K562 (cell line): ENCODE results near the gene CASKIN2. TPM values are rescaled to one million over a fixed set of nuclear protein-coding genes. Genes with fewer than 3 reads are reported as not detected.

Experiments used
- ATAC-seq: fragments of 200-7000 bp; cut with Tn5 transposase; 3 replicates; pipeline ENCODE4 v1.9.1; 2020; ENCODE audit warnings: moderate library complexity
- BruUV-seq: library from RNA; stranded (reverse); fragments of 400-500 nt; replicated peaks from 2 replicates; lab custom pipeline; 2021; lab: Mats Ljungman, UMichigan
- CTCF ChIA-PET: fragments of 300-600 bp; formaldehyde crosslinking; extraction: SDS; loops from one replicate; lab custom pipeline; 2021; ENCODE audit warnings: low intra/inter-chr PET ratio; lab: Yijun Ruan, JAX
- POLR2A ChIA-PET: fragments of 300-600, 350-650 bp; sonication (Branson Sonifier 250); formaldehyde crosslinking; extraction: SDS; loops from one replicate; lab custom pipeline; 2021; ENCODE audit warnings: antibody characterized with exemption, inconsistent platforms; lab: Yijun Ruan, JAX
- DNase-seq, 4 experiments: peaks; one replicate each; pipeline versions ENCODE4 v3.0.0 to v3.0.0-alpha.2; 2011 to 2018; ENCODE audit warnings: low spot score in 3 of 4, mixed read lengths in 3 of 4; ENCODE audit errors: extremely low read depth in 1 of 4
- FAIRE-seq: peaks from 2 replicates; lab custom pipeline; 2011; peaks lifted over from hg19 to GRCh38; lab: Jason Lieb, UNC
- H2AFZ ChIP-seq: 2 replicates; pipeline ENCODE4 v1.6.0; 2011; ENCODE audit warnings: low read depth, low read length, control low read depth, inconsistent platforms
- H3K27ac ChIP-seq: fragments of 200-600 bp; 3 replicates; pipeline ENCODE4 v1.8.0; 2011; ENCODE audit warnings: low read depth, mild to moderate bottlenecking, control low read depth, inconsistent platforms, low read length, moderate library complexity, mixed read lengths; ENCODE audit errors: extremely low read depth
- H3K27me3 ChIP-seq, 2 experiments: fragments of 300-600 bp in 1 of 2; 2 replicates in 1 of 2; 3 replicates in 1 of 2; pipeline versions ENCODE4 v1.6.0 to v1.8.0; 2011; ENCODE audit warnings: inconsistent platforms in 2 of 2, low read length in 2 of 2, mild to moderate bottlenecking in 1 of 2, mixed read lengths in 1 of 2, moderate library complexity in 1 of 2; ENCODE audit not compliant: control insufficient read depth in 2 of 2, insufficient read depth in 2 of 2
- H3K36me3 ChIP-seq: fragments of 300-600 bp; 3 replicates; pipeline ENCODE4 v1.8.0; 2011; ENCODE audit warnings: mild to moderate bottlenecking, low read length, inconsistent platforms; ENCODE audit not compliant: control insufficient read depth, insufficient read depth
- H3K4me1 ChIP-seq, 2 experiments: fragments of 200-600 bp in 1 of 2; replicated peaks in 1 of 2; 2 replicates in 1 of 2; 3 replicates in 1 of 2; pipeline versions ENCODE4 v1.5.1 to v1.8.0; 2011; ENCODE audit warnings: inconsistent platforms in 2 of 2, low read length in 2 of 2, mild to moderate bottlenecking in 1 of 2, mixed read lengths in 1 of 2, moderate library complexity in 1 of 2; ENCODE audit not compliant: control insufficient read depth in 2 of 2, insufficient read depth in 2 of 2
- H3K4me2 ChIP-seq: 2 replicates; pipeline ENCODE4 v1.6.1; 2011; ENCODE audit warnings: low read length, control low read depth, inconsistent platforms, mixed read lengths; ENCODE audit not compliant: insufficient read depth
- H3K4me3 ChIP-seq: fragments of 200-600 bp; sonication (generic), shearing (Covaris generic); 2 replicates; pipeline ENCODE4 v1.5.1; 2016; ENCODE audit warnings: control low read depth, inconsistent platforms
- H3K79me2 ChIP-seq: fragments of 200-600 bp; 3 replicates; pipeline ENCODE4 v1.8.0; 2011; ENCODE audit warnings: low read length, inconsistent platforms; ENCODE audit not compliant: control insufficient read depth, insufficient read depth
- H3K9ac ChIP-seq, 2 experiments: 2 replicates each; pipeline versions ENCODE4 v1.6.0 to v1.6.1; 2011; ENCODE audit warnings: low read depth in 2 of 2, low read length in 2 of 2, control low read depth in 1 of 2, inconsistent platforms in 1 of 2, mild to moderate bottlenecking in 1 of 2, mixed read lengths in 1 of 2; ENCODE audit not compliant: insufficient read depth in 1 of 2
- H3K9me1 ChIP-seq: one replicate; pipeline ENCODE4 v1.6.0; 2011; ENCODE audit warnings: inconsistent platforms, mild to moderate bottlenecking, low read length, moderate library complexity; ENCODE audit not compliant: control insufficient read depth, insufficient read depth
- H3K9me3 ChIP-seq: replicated peaks from 2 replicates; pipeline ENCODE4 v1.5.1; 2011; ENCODE audit warnings: low read depth, low read length, inconsistent platforms; ENCODE audit not compliant: control insufficient read depth, insufficient read depth
- H4K20me1 ChIP-seq: replicated peaks from 2 replicates; pipeline ENCODE4 v1.6.1; 2011; ENCODE audit warnings: low read length, inconsistent platforms, mixed read lengths; ENCODE audit not compliant: control insufficient read depth, insufficient read depth
- BRF1 ChIP-seq: IDR thresholded peaks from 3 replicates; pipeline ENCODE4 v1.6.1; 2011; ENCODE audit warnings: borderline replicate concordance, mild to moderate bottlenecking; ENCODE audit not compliant: insufficient read length; ENCODE audit errors: extremely low read depth
- CREB3 ChIP-seq: fragments of 450-650 bp; conservative IDR thresholded peaks from 2 replicates; pipeline ENCODE4 v1.6.1; 2016; ENCODE audit warnings: missing genetic modification characterization, low read depth, mild to moderate bottlenecking, missing compliant biosample characterization, moderate library complexity
- CTBP1 ChIP-seq: fragments of 450-650 bp; IDR thresholded peaks from 2 replicates; pipeline ENCODE4 v1.6.1; 2016; ENCODE audit warnings: borderline replicate concordance
- ETV1 ChIP-seq: fragments of 450-650 bp; conservative IDR thresholded peaks from 2 replicates; pipeline ENCODE4 v1.6.1; 2016; ENCODE audit warnings: missing genetic modification characterization, control low read depth, low read depth, missing compliant biosample characterization
- ETV5 ChIP-seq: sonication (generic); formaldehyde crosslinking; IDR thresholded peaks from 2 replicates; pipeline ENCODE4 v1.4.0; 2020; ENCODE audit warnings: low read depth, mild to moderate bottlenecking, missing genetic modification reagents
- MAFK ChIP-seq: IDR thresholded peaks from 2 replicates; pipeline ENCODE4 v1.6.1; 2011; ENCODE audit warnings: low read length, improper control_type of control experiment
- MCM3 ChIP-seq: fragments of 450-650 bp; IDR thresholded peaks from 2 replicates; pipeline ENCODE4 v1.6.1; 2016
- MTF1 ChIP-seq: fragments of 250-450 bp; sonication (Bioruptor Pico); IDR thresholded peaks from 2 replicates; pipeline ENCODE4 v1.9.0; 2021; ENCODE audit warnings: moderate library complexity, mild to moderate bottlenecking, inconsistent platforms, borderline replicate concordance
- PHTF2 ChIP-seq: fragments of 250-450 bp; sonication (Bioruptor Pico); IDR thresholded peaks from 2 replicates; pipeline ENCODE4 v1.5.0; 2021; ENCODE audit warnings: mild to moderate bottlenecking
- PTBP1 ChIP-seq: fragments of 200-400 bp; formaldehyde crosslinking; IDR thresholded peaks from 2 replicates; pipeline ENCODE4 v1.6.1; 2017; ENCODE audit warnings: low read depth, low read length
- RFX7 ChIP-seq: fragments of 250-450 bp; sonication (Bioruptor Pico); IDR thresholded peaks from 2 replicates; pipeline ENCODE4 v1.5.1; 2021; ENCODE audit warnings: mild to moderate bottlenecking
- RNF2 ChIP-seq: sonication (generic); IDR thresholded peaks from 2 replicates; pipeline ENCODE4 v1.6.1; 2016
- SMARCB1 ChIP-seq: IDR thresholded peaks from 2 replicates; pipeline ENCODE4 v1.6.1; 2011; ENCODE audit warnings: improper control_type of control experiment, low read depth; ENCODE audit not compliant: insufficient read length
- TBL1XR1 ChIP-seq, 2 experiments: IDR thresholded peaks; 2 replicates each; pipeline ENCODE4 v1.6.1; 2012; ENCODE audit warnings: improper control_type of control experiment in 2 of 2, low read length in 2 of 2, mild to moderate bottlenecking in 1 of 2
- THAP7 ChIP-seq: fragments of 250-450 bp; sonication (Bioruptor Pico); IDR thresholded peaks from 2 replicates; pipeline ENCODE4 v1.5.0; 2021
- WHSC1 ChIP-seq: IDR thresholded peaks from one replicate; pipeline ENCODE4 v1.6.1; 2012; ENCODE audit warnings: low read length, control low read depth, inconsistent platforms
- ZNF384 ChIP-seq: IDR thresholded peaks from 2 replicates; pipeline ENCODE4 v1.6.1; 2012; ENCODE audit warnings: low read depth, low read length, improper control_type of control experiment
- WGBS: fragments of 100-300 bp; shearing (Covaris generic); methylation state at CpG from one replicate; pipeline ENCODE4 v1.1.6; 2016; ENCODE audit warnings: low coverage, mixed read lengths; ENCODE audit not compliant: insufficient coverage; ENCODE audit errors: missing lambda C conversion rate; 5-methylcytosine and 5-hydroxymethylcytosine counted together
- in situ Hi-C: fragments of 300-500 bp; cut with MboI; formaldehyde crosslinking; loops from 4 replicates; pipeline ENCODE4 v1.15.0; 2018; ENCODE audit warnings: inconsistent platforms, mixed read lengths
- intact Hi-C: fragments of 100-400 bp; cut with micrococcal nuclease; formaldehyde crosslinking; loops from 2 replicates; pipeline ENCODE4 v1.14.2; 2022
- polyA plus RNA-seq, 8 experiments: library from polyadenylated mRNA; depleted of rRNA in 4 of 8; stranded (reverse) in 5 of 8; unstranded in 3 of 8; fragments of >200 nt; fragmentation: Nextera tagmentation in 2 of 8; fragmentation: Illumina TruSeq in 1 of 8; extraction: Ambion mirVana in 2 of 8; extraction: Trizol in 1 of 8; gene quantifications; 2 replicates each; pipeline versions ENCODE4 v1.2.1 to v1.2.3, GENCODE V29; 2011 to 2014; ENCODE audit warnings: inconsistent platforms in 1 of 8, missing spikeins in 1 of 8
- total RNA-seq, 7 experiments: library from RNA; depleted of rRNA in 6 of 7; stranded (reverse); fragments of >200 nt in 6 of 7; fragmentation: Illumina TruSeq in 2 of 7; extraction: Trizol in 2 of 7; gene quantifications; 2 replicates each; pipeline versions ENCODE4 v1.2.1 to v1.2.3, GENCODE V29; 2011 to 2021; ENCODE audit warnings: low replicate concordance in 1 of 7

The CASKIN2 gene
- total and polyA plus RNA-seq, 9 of the 15 experiments (the other 6 are each of a cell fraction or from before 2014, with no cell fraction given) = 0.01 to 12.2 (median 2.1) TPM

- Histone ChIP-seq H4K20me1 (peaks cover 8% of the 10 kb centered on the region), H3K9me1 (no peaks in the 10 kb centered on the region), H3K79me2 (no peaks in the 10 kb centered on the region), H3K9me3 (no peaks in the 10 kb centered on the region), H3K4me1 (peaks cover 0 to 5% of the 10 kb centered on the region in 2 experiments; a peak in 1 of 5 replicates), H3K36me3 (peaks cover 20% of the 10 kb centered on the region), H3K27me3 (no peaks in the 10 kb centered on the region), H3K4me3 (no peak overlapping the region), H2AFZ (no peak overlapping the region), H3K9ac (no peak overlapping the region), H3K4me2 (no peak overlapping the region), H3K27ac (no peak overlapping the region)
- no peak for DNase-seq
- no TSS peak for BruUV-seq
- intact Hi-C loops (no loop called here), in situ Hi-C loops (no loop called here)
- WGBS = 80% methylated on average over 2 of the region's 2 CpGs
- no peak for FAIRE-seq
- CTCF ChIA-PET = no interaction called here
- ATAC-seq = no peak
- POLR2A ChIA-PET = interaction anchor here (2.4 kb wide), 1 partner anchor 17 kb away, joined by 7 read pairs; the partner anchor contains the start of gene TMEM94
- no peak for TF ChIP-seq BRF1
- TF ChIP-seq ETV1 = no peak
- no peak for TF ChIP-seq ETV5
- no peak for TF ChIP-seq MAFK
- no peak for TF ChIP-seq PHTF2 (CRISPR knock-in tag)
- TF ChIP-seq RFX7 (CRISPR knock-in tag) = no peak
- no peak for TF ChIP-seq ZNF384
- no peak for TF ChIP-seq RNF2
- no peak for TF ChIP-seq SMARCB1
- no peak for TF ChIP-seq PTBP1
- no peak for TF ChIP-seq MTF1 (CRISPR knock-in tag)
- no peak for TF ChIP-seq TBL1XR1 (IDR thresholded peaks at IDR 0.05; ENCODE audit: low read length in 2 of 2)
- TF ChIP-seq WHSC1 = no peak
- TF ChIP-seq THAP7 (CRISPR knock-in tag) = no peak
- TF ChIP-seq MCM3 = no peak
- no peak for TF ChIP-seq CREB3 (tag)
- no peak for TF ChIP-seq CTBP1
These were observed 42.1 kb downstream of the CASKIN2 start for GRCh38 chr17:75473246-75473645.
